Hematopoietic multipotent progenitor cell treated with erythropoietin and hydrocortisone succinate and interleukin-3 and kit ligand, for 6 days (in vitro differentiated cells): ENCODE data around the gene DOK7.

Experiments used
- DNase-seq: peaks from one replicate; pipeline ENCODE4 v3.0.0-alpha.2; 2015

The DOK7 gene

DNA sequence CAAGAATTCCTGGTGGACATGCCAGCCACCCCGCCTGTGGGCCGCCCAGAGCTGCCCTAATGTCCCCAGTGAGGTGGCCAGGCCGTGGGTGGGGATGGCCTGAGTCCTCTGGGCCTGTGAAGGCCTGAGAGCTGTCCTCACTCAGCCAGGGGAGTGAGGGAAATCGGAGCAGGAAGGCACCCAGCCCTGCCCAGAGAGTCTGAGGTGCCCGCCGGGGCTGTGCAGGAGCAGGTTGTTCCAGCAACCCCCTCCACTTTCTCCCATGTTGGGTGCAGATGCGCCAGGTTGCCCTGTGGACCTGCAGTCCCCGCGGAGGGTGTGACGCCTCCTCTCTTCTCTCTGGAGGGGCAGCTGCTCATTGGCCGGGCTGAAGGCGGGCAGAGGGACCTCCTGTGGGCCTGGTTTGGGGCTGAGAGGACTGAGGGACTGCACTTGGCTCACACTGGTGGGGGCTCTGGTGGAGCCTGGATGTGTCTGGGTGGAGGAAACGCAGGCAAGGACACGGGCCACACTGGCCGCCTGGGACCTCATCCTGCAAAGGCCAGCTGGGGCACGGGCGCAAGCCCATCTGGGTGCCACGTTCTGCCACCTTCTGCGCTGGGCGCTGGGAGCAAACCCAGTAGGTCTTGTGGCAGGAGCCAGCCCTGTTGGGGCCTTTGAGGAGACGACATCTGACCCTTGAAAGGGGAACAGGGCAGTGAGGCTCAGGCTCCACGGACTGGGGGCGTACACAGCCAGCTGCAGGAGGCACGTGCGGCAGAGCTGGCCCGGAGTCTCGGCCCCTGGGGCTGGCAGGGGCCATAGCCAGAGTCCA lies 14.0 kb downstream of the DOK7 start:
- no peak for DNase-seq

DNA sequence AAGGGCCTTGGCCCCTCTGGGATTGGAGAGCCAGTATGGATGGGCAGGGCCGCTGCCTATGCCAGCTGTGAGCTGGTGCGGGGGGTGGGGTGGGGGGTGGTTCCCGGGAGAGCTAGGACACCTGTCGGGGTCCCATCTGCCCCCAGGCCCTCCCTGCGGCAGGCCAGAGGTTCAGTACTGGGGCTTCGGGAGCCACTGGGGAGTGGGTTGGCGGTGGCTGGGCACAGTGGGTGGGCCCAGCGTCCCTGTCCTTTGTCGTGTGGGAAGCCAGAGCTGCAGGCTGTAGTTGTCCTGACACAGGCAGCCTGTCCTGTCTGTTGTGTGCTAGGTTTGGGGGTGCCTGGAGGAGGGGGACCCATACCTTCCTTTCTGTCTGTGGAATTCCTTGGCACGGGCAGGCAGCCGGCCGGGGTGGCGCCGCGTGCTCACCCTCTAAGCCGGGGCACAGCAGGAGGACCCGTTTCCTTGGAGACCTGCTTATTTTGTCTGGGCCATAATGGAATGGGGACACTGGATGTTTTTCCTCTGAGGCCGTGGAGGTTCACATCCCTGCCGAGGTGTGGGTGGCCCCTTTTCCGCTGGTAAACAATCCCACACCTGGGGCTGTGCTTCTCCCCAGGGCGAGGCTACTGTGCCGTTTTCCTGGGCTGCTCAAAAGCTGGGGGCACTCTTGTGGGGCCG lies 14.8 kb downstream of the DOK7 start:
- DNase-seq, result no peak

DNA sequence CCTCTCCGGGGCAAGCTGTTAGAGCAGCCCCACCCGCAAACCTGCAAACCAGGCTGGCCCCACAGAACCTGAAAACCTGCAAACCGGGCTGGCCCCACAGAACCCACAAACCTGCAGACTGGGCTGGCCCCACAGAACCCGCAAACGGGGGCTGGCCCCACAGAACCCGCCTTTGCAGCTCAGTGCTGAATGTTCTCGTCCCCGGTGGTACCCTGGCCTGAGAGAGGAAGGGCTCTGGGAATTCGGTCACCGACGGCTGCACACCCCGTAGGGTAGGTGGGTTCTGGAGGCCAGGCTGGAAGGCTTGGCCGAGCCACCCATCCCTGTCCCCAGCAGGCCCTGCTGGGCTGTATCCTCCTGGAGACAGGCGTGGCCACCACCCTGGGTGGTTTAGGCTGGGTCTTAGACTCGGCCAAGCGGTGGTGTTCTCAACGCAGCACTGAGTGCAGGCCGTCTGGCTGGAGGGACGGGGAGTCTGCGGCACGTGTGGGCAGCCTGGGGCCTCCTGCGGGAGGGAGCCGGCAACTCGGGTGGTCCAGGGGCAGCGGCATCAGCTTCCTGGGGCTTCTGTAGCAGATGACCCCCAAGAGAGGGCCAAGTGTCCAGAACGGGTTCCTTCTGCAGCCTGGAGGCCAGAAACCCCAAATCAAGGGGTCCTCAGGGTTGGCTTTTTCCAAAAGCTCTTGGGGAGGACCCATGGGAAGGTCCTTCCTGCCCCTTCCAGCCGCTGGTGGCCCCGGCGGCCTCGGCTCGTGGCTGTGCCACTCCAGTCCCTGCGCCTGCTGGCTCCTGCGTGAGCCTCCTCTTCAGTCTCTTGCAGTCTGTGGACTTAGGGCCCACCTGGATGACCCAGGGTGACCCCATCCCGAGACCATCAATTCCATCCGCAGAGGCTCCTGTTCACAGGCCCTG lies 15.6 kb downstream of the DOK7 start:
- DNase-seq, result no peak

DNA sequence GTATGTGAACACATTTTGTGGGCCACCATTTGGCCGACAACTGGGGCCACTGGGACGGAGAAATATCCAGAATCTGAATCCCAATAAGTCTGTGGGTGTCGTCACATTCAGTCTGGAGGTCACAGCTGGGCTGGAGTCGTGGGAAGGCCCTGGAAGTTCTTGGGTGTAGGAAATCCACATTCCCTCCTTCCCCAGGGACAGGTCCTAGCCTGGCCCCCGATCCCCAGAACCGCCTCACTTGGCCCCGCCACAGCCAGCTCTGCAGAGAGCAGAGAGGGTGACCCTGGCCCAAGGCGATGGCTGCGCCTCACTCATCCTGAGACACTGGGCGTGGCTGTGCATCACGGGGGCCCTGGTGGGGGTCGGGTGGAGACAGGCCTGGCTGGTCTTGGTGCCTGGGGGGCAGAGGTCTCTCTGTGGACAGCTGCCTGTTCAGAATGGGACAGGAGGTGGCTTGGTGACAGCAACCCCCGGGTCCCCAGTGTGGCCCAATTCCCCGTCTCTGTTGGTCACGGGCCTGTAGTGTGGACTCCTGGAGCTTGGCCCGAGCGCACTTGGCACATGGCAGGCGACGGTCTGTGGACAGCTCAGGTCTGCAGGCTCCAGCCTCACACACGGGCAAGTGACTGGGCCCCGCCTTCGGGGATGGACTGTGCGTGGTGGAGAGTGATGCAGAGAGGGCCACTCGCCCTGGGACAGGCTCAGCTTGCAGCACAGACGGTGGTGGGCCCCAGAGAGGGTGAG lies 16.4 kb downstream of the DOK7 start:
- no peak for DNase-seq

DNA sequence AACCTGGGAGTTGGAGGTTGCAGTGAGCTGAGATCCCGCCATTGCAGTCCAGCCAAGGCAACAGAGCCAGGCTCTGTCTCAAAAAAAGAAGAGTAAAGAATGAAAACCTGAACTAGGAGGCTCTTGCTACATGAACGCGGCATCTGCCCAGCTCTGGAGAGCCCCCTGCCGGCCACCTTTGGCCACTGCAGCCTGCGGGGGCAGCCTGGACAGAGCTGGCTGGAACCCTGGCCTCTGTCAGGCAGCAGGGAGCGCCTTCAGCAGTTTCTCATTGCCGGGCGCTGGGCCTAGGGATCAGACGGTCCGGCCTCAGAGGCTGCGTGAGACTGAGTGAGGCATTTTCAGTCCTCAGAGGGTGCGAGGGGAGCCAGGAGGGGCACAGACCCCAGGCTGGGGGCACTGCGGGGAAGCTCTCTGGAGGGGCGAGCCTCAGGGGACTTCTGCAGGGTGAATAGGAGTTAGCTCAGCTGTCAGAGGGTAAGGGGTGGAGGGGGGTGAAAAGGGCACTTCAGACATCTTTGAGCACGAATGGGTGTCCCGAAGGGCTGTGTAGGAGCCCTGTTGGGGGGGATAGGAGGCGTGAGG lies 17.5 kb downstream of the DOK7 start:
- DNase-seq, result peak; percentile 73

DNA sequence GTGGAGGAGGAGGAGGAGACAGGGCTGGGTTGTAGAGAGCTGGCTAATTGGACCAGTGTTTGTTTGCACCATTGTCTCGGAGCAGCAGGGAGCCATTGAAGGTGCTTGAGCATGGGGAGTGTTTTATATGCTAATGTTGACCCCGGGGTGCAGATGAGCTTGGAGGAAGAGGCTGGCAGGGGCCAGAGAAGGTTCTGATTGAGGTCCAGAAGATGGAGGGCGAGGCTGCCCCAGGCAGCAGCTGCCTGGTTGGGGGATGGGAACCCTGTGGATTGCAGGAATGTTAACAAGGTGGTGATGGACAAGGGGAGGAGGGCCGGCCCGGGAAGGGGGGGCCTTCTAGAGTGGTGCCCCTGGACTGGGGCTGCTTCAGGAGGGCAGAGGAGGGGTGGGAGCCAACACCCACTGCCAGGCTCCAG lies 18.0 kb downstream of the DOK7 start:
- no peak for DNase-seq

DNA sequence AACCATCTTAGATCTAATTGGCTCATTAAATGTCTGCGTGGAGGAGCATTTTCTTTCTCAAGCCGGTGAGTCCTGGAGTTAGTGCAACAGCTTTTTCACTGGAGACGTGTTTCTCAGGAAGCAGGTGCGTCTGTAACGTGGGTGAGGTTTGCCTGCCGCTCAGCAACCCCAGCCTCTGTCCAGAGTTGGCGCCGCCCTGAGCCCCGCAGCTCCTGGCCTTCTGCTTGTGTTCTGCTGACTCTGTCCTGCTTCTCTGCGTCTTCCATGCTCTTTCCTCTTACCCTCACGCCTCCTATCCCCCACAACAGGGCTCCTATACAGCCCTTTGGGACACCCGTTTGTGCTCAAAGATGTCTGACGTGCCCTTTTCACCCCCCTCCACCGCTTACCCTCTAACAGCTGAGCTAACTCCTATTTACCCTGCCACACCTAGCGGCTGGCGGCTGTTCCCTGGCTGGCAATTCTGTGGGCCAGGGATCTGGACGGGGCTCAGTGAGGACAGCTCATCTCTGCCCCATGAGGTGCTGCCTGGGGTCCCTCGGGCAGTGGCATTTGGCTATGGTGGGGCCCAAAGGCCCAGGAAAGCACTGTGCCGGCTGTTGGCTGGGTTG lies 18.8 kb downstream of the DOK7 start:
- no peak for DNase-seq

DNA sequence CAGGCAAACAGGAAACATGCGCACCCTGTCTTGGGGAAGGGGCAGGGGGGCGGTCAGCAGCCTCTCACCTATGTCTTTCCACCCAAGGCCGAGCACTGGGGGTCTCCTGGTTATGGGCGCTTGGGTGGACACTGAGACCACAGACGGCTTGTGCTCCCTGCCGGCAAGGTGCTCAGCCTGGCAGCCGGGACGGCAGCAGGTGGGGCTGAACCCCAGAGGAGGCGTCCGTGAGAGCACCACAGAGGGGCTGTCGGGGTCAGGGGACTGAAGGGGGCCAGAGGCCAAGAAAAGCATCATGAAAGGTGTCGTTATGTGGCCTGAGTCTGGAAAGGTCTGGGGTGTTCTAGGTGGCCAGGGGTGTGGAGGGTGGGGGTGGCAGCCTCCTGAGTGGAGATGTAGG lies 19.6 kb downstream of the DOK7 start:
- DNase-seq, result no peak

DNA sequence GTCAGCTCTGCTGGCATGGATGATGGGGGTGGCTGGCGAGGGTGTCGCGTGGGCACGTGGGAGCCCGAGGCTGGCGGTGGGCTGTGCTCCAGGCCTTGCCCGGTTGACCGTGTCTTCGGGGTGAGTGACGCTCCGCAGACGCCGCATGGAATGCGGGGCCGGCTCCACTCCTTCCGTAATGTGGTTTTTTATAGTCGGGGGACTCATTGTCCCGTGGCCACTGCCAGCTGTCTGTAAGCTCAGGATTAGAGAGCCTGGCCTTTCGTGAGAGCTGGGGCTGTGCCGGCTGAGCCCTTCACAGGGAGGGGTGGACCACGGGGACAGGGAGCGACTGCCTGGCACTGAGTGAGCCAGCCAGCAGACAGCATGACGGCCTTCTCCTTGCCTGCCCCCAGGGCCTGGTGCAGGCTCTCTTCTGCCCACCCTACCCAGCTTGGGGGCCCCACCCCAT lies 20.4 kb downstream of the DOK7 start:
- DNase-seq, result no peak

DNA sequence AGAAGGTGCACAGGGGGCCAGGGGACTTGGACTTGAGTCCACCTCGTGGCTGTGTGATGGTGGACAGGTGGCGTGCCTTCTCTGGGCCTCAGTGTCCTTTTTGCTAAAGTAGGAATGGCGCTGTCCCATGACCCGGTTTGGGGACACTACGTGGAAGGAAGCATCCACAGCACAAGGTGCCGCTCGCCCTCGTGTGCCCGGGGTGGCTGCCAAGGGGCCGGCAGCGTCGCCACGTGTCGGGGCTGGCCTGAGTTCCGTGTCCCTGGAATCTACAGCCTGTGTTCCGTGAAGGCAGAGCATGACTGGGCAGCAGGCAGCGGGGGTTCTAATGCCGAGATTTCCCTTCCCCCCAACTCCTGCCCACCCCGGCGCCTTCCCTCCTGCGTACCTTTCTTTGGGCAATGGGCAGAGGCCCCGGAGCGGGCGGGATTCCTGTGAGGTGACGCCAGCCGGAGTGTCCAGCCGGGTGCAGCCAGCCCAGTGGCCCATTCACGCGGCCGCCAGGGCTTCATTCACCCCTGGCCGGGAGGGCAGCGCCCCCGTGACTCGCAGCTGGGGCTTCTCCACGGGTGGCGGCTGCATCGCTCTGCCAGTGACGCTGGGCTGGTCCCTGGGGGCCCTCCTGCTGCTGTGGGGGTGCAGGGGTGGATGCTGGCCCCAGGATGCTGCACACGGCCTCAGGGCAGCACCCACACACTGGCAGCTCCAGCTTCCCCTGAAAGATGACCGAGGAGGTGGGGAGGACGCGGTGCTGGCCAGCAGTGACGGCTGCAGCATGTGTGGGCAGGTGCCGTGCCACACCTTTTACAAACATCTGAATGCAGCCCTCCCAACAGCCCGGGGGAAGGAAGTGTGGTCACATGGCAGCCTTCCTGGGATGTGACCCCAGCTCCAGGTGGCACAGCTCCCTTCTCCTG lies 21.2 kb downstream of the DOK7 start:
- no peak for DNase-seq

DNA sequence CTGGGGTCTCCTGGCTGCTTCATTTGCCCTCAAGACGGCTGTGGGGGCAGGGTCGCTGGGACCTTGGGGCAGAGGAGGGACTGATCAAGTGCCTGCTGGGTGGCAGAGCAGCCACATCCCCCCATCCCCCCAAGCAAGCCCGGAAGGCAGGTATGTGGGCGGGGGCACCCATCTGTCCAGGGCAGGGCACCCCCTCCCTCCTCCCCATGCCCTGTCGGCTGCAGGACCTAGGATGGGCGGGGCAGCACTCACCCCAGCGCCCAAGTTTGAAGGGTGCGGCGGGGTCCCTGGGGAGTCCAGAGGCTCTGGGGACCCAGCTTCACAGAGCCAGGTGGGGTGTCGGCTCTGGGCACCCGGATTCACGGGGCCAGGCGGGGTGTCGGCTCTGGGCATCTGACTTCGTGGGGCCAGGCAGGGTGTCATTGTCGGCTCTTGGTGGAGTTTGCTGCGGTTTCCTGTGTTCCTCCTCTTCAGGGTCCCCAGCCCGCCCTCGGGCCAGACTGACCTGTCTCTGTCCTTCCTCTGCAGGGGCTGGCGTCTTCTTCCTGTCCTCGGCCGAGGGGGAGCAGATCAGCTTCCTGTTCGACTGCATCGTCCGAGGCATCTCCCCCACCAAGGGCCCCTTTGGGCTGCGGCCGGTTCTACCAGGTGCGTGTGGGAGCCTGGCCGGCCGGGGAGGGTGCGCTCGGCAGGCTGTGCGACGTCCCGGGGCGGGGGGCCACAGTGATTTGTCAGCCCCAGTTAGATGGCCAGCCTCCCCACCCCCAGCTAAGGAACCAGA lies 22.1 kb downstream of the DOK7 start:
- peak; percentile 27 for DNase-seq

DNA sequence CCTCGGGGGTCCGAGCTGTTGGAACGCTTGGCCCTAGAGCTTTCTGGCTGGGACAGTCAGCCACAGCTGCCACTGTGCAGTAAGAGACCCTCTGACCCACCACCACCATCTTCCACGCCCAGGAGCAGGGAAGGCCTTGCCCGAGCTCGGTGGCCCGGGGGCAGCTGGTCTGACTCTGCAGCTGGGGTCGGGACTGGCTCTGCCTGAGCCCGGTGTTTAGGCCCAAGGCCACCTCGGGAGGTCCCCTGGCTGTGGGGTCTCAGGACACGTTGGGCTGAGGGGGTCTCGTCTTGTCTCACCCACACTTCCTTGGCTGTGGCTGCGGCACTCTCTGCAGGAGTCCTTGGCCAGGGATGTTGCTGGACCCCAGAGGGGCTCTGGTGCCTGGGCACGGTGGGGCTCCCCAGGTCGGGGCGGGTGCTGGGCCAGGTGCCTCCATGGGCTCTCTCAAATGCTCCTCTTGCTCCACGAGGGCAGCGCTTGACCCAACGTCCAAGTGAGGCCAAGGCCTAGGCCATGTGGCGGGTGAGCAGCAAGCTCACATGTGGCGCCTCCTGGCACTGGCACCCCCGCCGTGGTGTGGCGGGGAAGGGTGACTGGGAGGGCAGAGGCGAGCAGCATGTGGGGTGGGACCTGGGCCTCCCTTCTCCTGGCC lies 22.9 kb downstream of the DOK7 start:
- no peak for DNase-seq

DNA sequence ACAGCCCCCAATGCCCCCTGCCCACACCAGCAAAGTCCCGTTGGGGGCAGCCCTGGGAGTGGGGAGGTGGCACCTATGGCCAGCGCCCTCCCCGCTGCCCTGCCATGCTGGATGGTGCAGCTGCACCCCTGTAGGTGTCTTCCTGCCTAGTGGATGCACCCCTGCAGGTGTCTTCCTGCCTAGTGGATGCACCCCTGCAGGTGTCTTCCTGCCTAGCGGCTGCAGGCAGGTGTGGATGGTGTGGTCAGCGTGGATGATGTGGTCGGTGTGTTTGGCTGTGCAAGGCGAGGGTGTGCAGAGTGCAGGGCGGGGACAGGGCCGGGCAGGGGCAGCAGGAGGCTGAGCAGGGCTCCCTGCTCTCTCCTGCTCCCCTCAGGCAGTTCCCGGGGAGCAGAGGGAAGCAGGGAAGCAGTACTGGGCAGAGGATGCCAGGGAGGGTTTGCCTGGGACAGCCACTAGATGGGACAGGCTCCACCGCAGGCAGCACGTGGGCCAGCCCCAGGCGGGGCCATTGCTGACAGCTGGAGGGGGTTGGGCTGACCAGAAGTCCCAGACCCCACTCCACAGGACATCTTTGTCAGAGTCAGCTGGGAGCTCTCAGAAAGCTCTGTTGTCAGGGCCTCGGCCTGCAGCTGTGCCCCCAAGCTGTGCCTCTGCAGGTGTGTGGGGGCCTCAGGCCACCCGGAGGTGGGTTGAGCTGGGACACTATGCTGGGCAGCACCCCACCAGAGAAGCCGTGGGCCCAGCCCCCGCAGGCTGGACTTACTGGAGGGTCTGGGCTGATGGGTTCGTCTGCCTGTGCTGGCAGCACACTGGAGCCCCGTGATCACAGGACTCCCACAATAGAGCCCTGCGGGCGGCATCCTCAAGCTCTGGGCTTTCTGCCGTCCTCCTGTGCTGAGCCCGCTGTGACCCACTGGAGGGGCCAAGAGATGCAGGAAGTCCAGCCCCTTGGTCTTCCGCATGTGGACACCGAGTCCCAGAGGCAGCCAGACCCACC lies 23.7 kb downstream of the DOK7 start:
- DNase-seq, result no peak

DNA sequence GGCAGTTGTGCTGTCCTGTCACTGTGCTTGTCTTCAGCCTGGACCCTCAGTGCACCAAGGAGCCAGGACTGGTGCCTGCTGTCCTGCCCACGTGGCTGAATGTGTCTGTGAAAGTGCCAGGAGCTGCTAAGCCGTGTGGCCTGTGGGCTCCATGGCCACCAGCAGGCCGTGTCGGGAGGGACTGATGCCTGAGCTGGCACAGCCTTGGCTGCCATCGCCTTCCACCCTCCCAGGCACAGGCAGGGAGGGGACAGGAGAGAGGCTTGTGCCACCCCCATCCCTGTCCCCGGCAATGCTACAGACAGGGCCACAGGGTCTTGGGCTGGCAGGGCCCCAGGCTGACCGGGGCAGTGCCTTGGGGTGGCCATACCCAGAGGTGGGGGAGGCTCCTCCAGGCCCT lies 24.8 kb downstream of the DOK7 start:
- DNase-seq, result no peak

DNA sequence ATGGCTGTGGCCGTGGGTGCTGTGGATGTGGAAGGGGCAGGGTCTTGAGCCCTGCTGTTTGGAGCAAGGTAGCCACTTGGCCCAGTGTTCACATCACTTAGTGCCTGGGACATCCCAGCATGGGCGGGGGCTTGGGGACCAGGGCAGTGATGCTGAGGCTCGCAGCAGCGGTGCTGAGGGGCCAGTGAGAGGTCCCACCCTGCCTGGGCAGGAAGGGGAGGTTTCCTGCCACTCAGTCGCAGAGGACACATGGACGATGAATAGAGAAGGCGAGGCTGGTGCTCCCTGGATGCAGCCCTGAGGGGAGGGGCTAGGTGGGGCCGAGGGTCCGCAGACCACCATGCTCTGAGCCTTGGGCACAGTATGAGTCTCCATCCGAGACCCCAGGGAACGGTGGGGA lies 25.7 kb downstream of the DOK7 start:
- no peak for DNase-seq

DNA sequence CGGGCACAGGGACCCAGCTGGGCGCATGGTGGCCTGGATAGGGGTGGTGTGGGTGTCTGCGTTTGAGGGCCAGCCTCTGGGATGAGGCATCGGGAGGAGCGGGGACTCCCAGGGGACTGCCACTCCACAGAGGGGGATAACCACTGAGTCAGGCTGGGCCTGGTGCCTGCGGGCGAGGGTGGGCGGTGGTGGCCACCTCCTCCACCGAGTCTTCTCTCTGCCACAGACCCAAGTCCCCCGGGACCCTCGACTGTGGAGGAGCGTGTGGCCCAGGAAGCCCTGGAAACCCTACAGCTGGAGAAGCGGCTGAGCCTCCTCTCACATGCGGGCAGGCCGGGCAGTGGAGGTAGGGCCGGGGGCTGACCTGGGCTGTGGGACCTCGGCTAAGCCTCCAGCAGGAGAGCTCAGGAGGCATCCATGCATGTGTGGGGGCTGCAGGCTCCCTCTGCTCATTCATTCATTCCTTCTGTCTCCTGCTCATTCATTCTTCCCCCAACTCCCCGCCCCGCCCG lies 26.4 kb downstream of the DOK7 start:
- DNase-seq, result no peak

DNA sequence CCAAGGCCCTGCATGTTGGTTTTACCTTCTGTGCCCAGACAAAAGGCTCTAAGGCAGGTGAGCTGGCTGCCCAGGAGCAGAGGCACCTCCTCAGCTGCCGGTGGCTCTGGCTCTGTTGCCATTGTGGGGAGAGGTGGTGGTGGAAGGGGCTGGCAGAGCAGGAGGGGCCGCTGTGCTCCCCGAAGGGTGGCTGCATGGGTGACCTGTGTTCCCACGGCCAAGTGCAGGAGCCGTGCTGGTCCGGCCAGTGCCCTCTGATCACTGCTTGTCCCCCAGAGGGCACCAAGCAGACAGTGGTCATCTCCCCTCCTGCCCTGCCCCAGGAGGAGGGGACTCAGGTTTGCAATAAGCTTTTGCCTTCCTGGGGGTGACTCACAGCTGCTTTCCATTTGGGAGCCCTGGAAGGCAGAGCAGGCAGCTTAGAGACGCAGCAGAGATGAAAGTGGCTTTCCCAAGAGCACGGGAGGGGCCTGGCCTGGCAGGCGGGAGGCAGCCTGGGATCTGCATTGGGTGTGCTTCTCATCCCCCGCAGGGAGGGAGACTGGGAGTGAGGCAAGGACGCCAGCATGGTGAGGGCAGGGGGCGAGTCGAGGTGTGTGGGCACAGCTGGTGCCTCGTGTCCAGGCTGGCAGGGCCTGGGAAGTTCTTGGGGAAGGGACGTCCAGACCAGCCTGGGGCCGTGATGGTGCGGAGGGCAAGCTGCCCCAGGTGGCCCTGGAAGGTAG lies 28.7 kb downstream of the DOK7 start:
- no peak for DNase-seq
